Measurements from ENCODE around the gene C22orf15.

The C22orf15 gene

DNA sequence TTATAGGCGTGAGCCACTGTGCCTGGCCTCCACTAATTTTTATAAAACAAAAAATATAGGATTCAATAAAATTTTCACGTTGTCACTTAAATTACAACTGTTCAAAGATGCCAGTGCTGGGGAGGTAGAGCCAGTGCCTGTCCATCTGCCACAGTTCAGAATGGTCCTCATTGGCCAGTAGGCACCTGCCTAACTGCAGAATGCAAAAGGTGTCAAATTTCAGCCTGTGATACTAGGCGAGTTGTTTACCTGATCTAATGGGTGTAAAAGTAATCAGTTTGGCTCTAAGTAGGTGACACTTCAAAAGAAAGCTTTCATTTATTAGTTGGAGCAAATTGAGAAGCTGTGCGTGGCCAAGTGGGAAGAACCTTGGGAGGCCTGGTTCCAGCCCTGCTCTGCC lies 26.3 kb downstream of the C22orf15 start:
- no peak for DNase-seq (ENCODE audit: low spot score)

DNA sequence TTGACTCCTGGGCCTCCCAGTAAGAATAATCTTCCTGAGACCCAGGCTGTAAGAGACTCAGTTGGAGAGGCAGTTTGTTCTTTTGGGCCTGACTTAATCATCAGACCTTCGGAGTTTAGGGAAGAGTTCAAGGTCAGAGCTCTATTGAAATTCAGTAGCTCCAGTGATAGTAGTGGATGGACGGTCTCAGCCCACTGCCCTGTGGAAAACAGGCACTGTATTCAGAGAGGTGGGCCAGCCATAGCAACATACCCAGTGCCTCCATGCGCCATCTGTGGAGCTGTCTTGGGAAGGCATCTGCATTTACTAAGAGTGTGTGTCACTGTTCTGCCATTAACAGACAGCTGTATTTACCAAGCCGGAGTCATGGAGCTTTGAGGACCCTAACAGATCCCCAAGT lies 26.8 kb downstream of the C22orf15 start:
- DNase-seq (ENCODE audit: low spot score), result no peak

DNA sequence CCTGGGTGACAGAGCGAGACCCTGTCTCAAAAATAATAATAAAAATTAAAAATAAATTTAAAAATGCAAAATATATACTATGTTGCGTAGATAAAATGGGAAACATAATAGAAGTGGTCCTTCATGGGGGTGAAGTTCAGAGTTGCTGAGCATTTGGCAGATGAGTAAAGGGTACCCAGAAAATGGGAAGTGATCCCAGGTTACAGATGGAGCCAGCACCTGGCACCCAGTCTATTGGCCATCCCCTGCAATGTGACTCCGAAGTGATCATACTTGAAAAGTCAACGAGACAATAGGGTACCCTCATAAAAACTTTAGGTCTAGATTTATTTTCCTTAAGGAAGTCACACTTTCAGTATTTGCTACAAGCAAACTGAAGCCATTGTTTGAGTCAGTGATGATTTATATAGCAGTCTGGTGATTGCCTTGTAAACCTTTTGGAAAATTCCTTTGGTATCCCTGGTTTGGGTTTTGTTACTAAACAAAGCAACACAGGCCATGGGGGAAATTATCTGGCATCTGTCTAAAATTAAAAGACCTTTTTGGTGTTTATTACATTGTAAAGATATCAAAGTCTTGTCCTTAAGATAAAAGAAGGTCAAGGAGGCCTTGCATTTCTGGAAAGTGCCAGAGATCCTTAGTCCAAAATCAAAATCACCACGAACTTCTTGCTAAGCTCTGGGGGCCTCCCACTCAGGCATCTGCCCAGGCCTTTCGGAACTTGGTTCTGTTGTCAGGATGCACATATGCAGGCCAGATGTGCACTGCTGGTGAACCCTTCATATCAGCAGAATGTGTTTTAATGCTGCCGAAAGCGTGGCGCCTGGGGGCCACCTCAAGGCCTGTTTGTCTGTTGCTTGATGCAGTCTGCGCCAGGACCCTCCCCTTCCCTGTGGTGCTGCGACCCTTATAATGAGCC lies 28.3 kb downstream of the C22orf15 start:
- no peak for DNase-seq (ENCODE audit: low spot score)

DNA sequence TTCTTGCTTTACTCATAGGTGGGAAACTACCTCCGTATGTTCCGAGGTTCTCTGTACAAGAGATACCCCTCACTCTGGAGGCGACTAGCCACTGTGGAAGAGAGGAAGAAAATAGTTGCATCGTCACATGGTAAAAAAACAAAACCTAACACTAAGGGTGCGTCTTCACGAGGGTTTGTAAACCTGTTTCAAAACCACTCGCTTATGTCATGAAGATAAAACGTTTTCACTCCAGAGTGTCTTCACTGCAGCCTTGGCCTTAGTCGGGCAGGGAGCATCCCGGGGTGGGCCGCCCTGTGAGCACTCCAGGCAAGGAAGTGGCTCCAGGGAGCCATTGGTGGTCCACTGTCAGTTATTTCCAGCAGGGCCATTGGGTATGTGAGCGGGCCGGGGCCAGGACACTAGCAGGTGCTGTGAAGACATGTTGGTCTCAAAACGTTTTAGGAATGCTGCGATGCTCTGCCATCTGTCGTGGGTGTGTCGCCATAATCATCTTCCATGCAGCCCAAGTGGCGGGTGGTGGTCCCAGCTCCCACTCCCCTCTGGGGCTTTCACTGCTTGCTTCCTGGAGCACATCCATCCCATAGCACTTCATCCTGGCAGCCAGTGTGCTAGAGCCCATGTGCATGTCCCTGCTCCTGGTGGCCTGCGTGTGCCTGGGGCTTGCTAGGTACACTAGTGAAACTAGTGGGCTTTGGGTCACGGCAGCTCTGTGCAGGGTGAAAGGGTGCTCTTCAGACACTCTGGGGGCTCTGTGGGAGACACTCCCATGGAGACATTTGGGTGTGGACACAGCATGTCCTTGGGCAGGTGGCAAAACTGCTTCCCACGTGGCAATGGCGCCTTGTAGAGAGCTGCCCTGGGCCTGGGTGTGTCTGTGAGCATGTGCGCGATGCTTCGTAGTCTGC lies 29.2 kb downstream of the C22orf15 start:
- DNase-seq (ENCODE audit: low spot score), result no peak

DNA sequence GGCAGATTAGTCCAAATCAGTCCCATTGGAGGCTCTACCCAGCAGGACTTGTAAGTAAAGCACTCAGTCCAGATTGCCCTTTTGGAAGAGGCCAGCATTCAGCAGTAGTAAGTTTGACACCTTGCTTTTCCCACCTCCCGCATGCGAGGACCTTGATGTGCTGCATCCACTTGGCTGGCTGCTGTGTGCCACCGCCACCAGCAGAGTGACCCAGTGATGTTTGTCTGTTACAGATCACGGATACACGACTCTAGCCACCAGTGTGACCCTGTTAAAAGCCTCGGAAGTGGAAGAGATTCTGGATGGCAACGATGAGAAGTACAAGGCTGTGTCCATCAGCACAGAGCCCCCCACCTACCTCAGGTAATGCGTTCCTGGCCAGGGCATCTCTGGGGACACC lies 30.5 kb downstream of the C22orf15 start:
- DNase-seq (ENCODE audit: low spot score), result no peak

DNA sequence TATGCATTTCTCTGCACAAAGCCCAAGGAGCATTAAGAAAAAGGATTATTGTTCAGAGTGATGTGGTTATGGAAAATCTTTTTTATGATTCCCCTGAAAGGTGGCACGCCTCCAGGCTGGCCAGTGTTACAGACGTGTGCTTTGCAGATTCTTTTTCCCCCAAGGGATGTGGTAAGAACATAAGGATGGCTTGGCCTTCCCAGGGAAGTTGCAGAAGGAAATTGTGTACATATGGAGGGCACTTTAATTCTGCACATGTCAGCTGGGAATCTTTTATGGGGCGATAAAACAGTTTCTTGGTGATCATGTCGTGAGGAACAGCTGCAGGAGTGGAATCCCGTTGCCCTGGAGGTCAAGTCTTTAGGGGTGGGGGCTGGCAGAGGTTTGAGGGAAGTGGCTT lies 33.7 kb downstream of the C22orf15 start:
- DNase-seq (ENCODE audit: low spot score), result no peak

DNA sequence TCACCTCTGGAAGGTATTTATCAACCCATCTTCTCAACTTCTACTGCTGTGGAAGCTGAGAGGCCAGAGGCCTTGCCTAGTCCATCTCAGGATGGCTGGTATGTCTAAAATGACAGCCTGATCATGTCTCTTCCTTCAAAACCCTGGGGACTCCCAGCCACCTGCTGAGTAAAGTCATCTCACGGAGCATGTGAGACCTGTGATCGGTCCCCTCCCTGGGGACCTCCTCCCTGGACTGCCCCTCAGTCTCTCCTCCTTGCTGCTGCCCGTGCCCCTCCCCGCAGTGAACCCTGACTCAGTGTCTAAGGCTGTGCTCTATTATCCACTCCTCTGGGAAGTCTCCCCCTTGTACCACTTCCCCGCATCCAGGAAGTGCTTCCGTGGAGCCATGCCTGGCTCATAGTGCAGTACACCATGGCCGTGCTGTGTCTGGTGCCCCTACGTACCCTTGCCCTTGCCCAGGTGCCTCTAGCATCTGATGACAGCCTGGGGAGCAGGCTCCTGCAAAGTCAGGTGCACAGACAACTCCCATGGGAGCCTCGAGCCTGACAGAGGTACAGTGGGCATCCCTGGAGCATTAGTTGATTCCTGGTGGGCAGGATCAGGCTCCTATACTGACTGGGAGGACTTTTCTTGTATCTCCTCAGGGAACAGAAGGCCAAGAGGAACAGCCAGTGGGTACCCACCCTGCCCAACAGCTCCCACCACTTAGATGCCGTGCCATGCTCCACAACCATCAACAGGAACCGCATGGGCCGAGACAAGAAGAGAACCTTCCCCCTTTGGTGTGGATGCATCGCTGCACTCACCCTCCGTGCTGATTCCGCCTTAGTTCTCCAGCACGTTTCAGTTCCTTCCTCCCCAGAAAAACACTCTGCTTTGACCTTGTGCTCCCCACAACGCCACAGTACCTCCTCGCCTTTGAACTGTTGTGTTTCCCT lies 37.8 kb downstream of the C22orf15 start:
- DNase-seq (ENCODE audit: low spot score), result no peak

DNA sequence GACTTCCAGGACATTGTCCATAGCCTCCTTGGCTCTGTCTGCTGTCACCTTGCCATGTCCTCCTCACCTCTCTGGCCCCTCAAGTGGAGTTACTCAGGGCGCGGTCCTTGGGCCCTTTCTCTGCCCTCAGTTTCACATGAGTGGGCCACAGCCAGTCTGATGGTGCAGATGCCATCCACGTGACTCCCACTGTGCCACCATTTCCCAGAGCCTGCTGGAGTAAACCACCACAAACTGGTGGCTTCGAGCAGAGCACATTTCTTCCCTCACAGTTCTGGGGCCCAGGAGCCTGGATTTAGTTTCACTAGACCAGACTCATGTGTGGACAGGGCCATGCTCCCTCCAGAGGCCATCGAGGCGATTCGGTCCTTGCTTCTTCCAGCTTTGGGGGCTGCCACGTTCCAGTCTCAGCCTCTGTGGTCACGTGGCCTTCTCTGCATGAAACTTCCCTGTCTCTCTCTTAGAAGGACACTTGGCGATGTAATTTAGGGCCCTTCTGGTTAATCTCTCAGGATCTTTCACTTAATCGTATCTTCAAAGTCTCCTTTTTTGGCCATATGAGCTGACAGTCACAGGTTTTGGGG lies 38.5 kb downstream of the C22orf15 start:
- DNase-seq (ENCODE audit: low spot score), result no peak

DNA sequence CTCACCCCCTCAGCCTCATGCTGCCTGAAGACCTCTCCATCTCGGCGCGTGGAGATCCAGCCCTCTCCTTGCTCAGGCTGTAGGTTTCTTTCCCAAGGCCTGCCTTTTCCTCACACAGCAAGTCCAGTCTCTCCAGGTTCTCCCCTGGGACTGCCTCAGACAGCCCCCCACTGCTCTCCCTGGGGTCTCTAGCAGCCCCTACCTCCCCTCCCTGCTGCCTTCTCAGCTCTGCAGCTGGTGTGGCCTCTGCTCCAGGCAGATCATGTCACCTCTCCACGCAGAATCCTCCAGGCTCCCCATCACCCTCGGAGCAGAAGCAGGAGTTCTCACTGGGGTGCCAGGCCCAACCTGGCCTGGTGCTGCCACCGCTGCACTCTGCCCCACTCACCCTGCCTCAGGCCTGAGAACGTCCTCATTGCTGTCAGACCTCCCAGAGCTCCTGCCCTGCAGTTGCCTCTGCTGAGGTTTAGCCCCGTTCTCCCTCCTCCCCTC lies 39.1 kb downstream of the C22orf15 start:
- no peak for DNase-seq (ENCODE audit: low spot score)

DNA sequence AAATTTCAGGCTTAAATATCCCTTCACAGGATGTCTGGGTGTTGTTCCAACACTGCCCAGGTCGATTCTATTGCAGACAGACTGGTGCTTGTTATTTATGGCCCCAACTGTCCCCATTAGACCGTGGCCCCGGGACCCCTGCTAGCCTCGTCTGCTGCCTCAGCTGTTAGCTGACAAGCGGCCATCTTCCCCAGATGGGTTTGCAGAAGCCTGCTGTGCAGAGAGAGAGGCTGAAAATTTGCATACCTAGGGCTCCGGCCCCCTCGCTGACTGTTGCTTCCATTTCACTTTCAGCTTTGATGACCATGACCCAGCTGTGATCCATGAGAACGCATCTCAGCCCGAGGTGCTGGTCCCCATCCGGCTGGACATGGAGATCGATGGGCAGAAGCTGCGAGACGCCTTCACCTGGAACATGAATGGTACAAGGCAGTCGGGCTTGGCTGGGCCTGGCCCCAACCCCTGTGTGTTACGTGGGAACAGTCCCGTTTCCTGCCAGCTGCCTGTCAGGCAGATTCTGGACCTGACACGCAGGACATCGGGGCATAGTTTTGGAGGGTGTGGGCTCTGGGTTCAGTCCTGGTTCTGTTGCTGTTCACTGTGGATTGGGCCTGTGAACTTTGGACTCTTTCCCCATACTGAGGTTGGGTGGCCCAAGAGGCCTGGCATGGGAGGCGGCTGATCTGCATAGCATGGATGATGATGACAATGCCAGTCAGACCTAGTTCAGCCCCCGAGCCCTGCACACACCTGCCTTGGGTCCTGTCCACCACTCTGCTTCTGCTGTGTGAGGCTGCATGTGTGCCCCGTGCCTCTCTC lies 40.4 kb downstream of the C22orf15 start:
- no peak for DNase-seq (ENCODE audit: low spot score)

DNA sequence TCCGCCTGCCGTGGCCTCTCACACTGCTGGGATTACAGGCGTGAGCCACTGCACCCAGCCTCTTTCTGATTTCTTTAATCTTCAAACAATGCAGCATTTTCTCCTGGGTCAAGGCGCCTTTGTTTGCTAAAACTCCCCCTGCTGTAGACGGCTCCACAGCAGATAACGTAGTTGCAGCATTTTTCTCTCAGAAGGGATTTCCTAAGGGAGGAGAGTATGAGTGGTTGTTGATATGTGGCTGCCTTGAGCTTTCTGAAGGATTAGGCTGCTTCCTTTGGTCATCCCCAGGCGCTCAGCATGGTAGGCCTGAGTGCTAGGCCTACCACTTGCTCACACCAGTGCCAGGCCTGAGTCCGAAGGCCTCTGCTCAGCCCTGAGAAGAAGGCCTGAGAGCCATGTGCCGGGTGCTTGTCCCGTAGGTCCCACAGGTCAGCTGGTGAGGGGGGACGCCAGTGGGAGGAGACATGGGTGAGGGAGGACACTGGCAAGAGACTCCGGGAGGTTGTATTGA lies 42.0 kb downstream of the C22orf15 start:
- DNase-seq (ENCODE audit: low spot score), result no peak

DNA sequence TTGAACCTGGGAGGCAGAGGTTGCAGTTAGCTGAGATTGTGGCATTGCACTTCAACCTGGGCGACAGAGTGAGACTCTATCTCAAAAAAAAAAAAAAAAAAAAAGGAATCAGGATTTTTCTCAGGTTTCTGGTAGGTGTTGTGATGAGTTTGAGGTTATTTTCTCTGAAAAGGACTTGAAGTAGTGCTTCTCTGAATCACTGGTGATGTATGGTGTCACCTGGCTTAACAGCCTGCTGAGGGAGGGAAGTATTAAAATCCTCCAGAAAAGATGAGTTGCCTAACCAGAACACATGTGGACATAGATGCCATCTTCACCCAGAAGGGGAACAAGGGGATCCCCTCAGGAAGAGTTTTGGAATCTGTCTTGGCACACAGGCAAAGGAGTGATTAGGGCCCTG lies 44.0 kb downstream of the C22orf15 start:
- no peak for DNase-seq (ENCODE audit: low spot score)

DNA sequence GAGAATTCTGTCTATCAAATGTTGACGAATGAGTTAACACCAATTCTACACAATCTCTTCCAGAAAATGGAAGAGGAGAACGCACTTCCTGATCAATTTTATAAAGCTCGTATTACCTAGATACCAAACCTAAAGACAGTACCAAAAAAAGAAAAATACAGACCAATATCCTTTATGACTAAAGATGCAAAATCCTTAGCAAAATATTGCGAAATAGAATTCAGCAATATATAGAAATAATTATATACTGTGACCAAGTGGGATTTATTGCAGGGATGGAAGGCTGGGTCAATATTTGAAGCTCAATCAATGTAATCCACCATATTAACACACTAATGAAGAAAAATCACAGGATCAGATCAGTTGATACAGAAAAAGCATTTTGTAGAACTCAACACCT lies 49.6 kb downstream of the C22orf15 start:
- DNase-seq (ENCODE audit: low spot score), result no peak
